ENCODE data around the gene NRAS. TPM values are rescaled to one million over a fixed set of nuclear protein-coding genes. Genes with fewer than 3 reads are reported as not detected.

Gene NRAS
- total RNA-seq, 1 donor from 2014 or later, result 10.7 TPM

- no peak for TF ChIP-seq CTCF (IDR thresholded peaks at IDR 0.05)
- DNase-seq (ENCODE audit: low spot score in 2 of 2), result no peak
- Histone ChIP-seq H3K27me3 (no peaks in the 10 kb centered on the region), H3K4me1 (peaks cover 0 to 43% of the 10 kb centered on the region in 2 donors), H3K27ac (no peak overlapping the region), H3K36me3 (peaks cover 12 to 52% of the 10 kb centered on the region in 2 donors), H3K4me3 (no peak overlapping the region), H3K9me3 (no peaks in the 10 kb centered on the region)
- intact Hi-C loops (cut with DNase I), result loop anchor here (10.0 kb wide), 2 partner anchors 305 to 765 kb away; no protein-coding TSS in a partner anchor
These were observed 33.3 kb upstream of the NRAS start for GRCh38 chr1:114749835-114750234.

- H3K4me3 ChIP-seq, result no peak overlapping the region
- H3K36me3 ChIP-seq, result peaks cover 12 to 61% of the 10 kb centered on the region in 2 donors
- TF ChIP-seq CTCF (IDR thresholded peaks at IDR 0.05), result no peak
- no peaks in the 10 kb centered on the region for H3K9me3 ChIP-seq
- H3K4me1 ChIP-seq, result peaks cover 0 to 15% of the 10 kb centered on the region in 2 donors
- H3K27ac ChIP-seq, result no peak overlapping the region
- intact Hi-C loops (cut with DNase I), result no loop called here
- H3K27me3 ChIP-seq, result no peaks in the 10 kb centered on the region
- DNase-seq (ENCODE audit: low spot score in 2 of 2), result no peak
These were observed 30.0 kb upstream of the NRAS start for GRCh38 chr1:114746450-114747121.

GRCh38 chr1:114745291-114745690 is 28.7 kb upstream of the NRAS start:
- Histone ChIP-seq H3K9me3 (no peaks in the 10 kb centered on the region), H3K27me3 (no peaks in the 10 kb centered on the region)
- no peak for TF ChIP-seq CTCF (IDR thresholded peaks at IDR 0.05)

GRCh38 chr1:114741963-114742746 is 25.6 kb upstream of the NRAS start:
- intact Hi-C loops (cut with DNase I), result no loop called here
- Histone ChIP-seq H3K27ac (no peak overlapping the region), H3K4me1 (no peaks in the 10 kb centered on the region), H3K27me3 (no peaks in the 10 kb centered on the region), H3K36me3 (peaks cover 16 to 43% of the 10 kb centered on the region in 2 donors), H3K9me3 (no peaks in the 10 kb centered on the region), H3K4me3 (no peak overlapping the region)
- TF ChIP-seq CTCF (IDR thresholded peaks at IDR 0.05), result no peak
- no peak for DNase-seq (ENCODE audit: low spot score in 2 of 2)

More at GRCh38 chr1:114745291-114745690, 28.7 kb upstream of the NRAS start:
- no peak overlapping the region for H3K4me3 ChIP-seq
- DNase-seq (ENCODE audit: low spot score in 2 of 2), result no peak
- intact Hi-C loops (cut with DNase I), result no loop called here
- H3K4me1 ChIP-seq, result peaks cover 0 to 5% of the 10 kb centered on the region in 2 donors
- H3K27ac ChIP-seq, result no peak overlapping the region
- H3K36me3 ChIP-seq, result peaks cover 12 to 61% of the 10 kb centered on the region in 2 donors

GRCh38 chr1:114740331-114740730 is 23.8 kb upstream of the NRAS start:
- Histone ChIP-seq H3K27ac (no peak overlapping the region), H3K36me3 (peaks cover 33 to 50% of the 10 kb centered on the region in 2 donors), H3K27me3 (no peaks in the 10 kb centered on the region), H3K9me3 (no peaks in the 10 kb centered on the region), H3K4me1 (no peaks in the 10 kb centered on the region), H3K4me3 (no peak overlapping the region)
- intact Hi-C loops (cut with DNase I), result no loop called here
- TF ChIP-seq CTCF (IDR thresholded peaks at IDR 0.05), result no peak
- no peak for DNase-seq (ENCODE audit: low spot score in 2 of 2)

All from ascending aorta (tissue), 2 donors.